Measurements from ENCODE around the gene TRIM47.
"Not testable (repeated sequence)": the region's sequence is repeated elsewhere in the genome, so short reads cannot be mapped to it uniquely, and the experiment has no call there.

GRCh38 chr17:75864887-75865286, 13.5 kb downstream of the TRIM47 start:
- not testable (repeated sequence) for TF ChIP-seq CTCF (conservative IDR thresholded peaks at IDR 0.05; ENCODE audit: low read depth, low read length); EZH2 (IDR thresholded peaks at IDR 0.05; ENCODE audit: borderline replicate concordance, low read depth, low read length, poor library complexity, severe bottlenecking)

All from A673 (cell line).